DOHH2 (cell line): ENCODE measurements around the gene CEBPG.

Experiments used
- H3F3A ChIP-seq: fragments of 200-600 bp; sonication (generic), shearing (Covaris generic); 2 replicates; pipeline ENCODE4 v1.6.0; 2016; ENCODE audit warnings: antibody characterized with exemption, mild to moderate bottlenecking; ENCODE audit not compliant: control insufficient read depth, insufficient read depth
- H3K27ac ChIP-seq: fragments of 200-600 bp; sonication (generic); 2 replicates; pipeline ENCODE4 v1.5.1; 2014; ENCODE audit warnings: low read depth, mild to moderate bottlenecking, low read length, moderate library complexity
- H3K27me3 ChIP-seq: fragments of 200-600 bp; sonication (generic); 2 replicates; pipeline ENCODE4 v1.6.1; 2014; ENCODE audit warnings: mild to moderate bottlenecking, low read length, mixed read lengths; ENCODE audit not compliant: control insufficient read depth
- H3K36me3 ChIP-seq: fragments of 200-600 bp; sonication (generic); 2 replicates; pipeline ENCODE4 v1.6.1; 2014; ENCODE audit warnings: mild to moderate bottlenecking, low read length, moderate library complexity, mixed read lengths; ENCODE audit not compliant: control insufficient read depth
- H3K4me1 ChIP-seq: fragments of 200-600 bp; sonication (generic); 2 replicates; pipeline ENCODE4 v1.6.1; 2014; ENCODE audit warnings: mild to moderate bottlenecking, low read length, mixed read lengths; ENCODE audit not compliant: control insufficient read depth
- H3K4me2 ChIP-seq: fragments of 200-600 bp; sonication (generic); 2 replicates; pipeline ENCODE4 v1.6.0; 2014; ENCODE audit warnings: mild to moderate bottlenecking, low read length, moderate library complexity
- H3K4me3 ChIP-seq: fragments of 200-600 bp; sonication (generic); 2 replicates; pipeline ENCODE4 v1.5.1; 2014; ENCODE audit warnings: mild to moderate bottlenecking, low read length, mixed read lengths
- H3K79me2 ChIP-seq: fragments of 200-600 bp; sonication (generic); 2 replicates; pipeline ENCODE4 v1.6.1; 2014; ENCODE audit warnings: mild to moderate bottlenecking, low read length, mixed read lengths; ENCODE audit not compliant: control insufficient read depth
- H3K9me2 ChIP-seq: fragments of 200-600 bp; sonication (generic); replicated peaks from 2 replicates; pipeline ENCODE4 v1.6.1; 2014; ENCODE audit warnings: mild to moderate bottlenecking, low read length, mixed read lengths; ENCODE audit not compliant: control insufficient read depth
- H3K9me3 ChIP-seq: fragments of 200-600 bp; sonication (generic); 2 replicates; pipeline ENCODE4 v1.6.1; 2014; ENCODE audit warnings: antibody characterized with exemption, low read length, mixed read lengths; ENCODE audit not compliant: control insufficient read depth, insufficient read depth
- H4K20me1 ChIP-seq: fragments of 200-600 bp; sonication (generic); 2 replicates; pipeline ENCODE4 v1.6.0; 2014; ENCODE audit warnings: low read depth, mild to moderate bottlenecking, antibody characterized with exemption, low read length, moderate library complexity; ENCODE audit not compliant: control insufficient read depth, insufficient read depth
- EZH2phosphoT487 ChIP-seq: fragments of 200-600 bp; sonication (generic); IDR thresholded peaks from 2 replicates; pipeline ENCODE4 v1.6.1; 2017; ENCODE audit warnings: borderline replicate concordance, mild to moderate bottlenecking, antibody characterized with exemption, low read length, moderate library complexity, mixed read lengths
- TF ChIP-seq, protein P1 (sequence below): fragments of 200-600 bp; sonication (generic); IDR thresholded peaks from one replicate; pipeline ENCODE4 v1.5.1; 2014; ENCODE audit warnings: antibody characterized with exemption, mild to moderate bottlenecking, low read depth, low read length; ENCODE audit not compliant: poor library complexity, severe bottlenecking

Gene CEBPG

GRCh38 chr19:33375156-33375836 is 1.8 kb downstream of the CEBPG start:
- Histone ChIP-seq H3F3A (peaks cover 5% of the 10 kb centered on the region; the same call in 1 of the 2 replicates), H3K27ac (no peak overlapping the region), H3K4me2 (peak overlapping the region; percentile 91), H3K9me3 (no peaks in the 10 kb centered on the region), H3K79me2 (peaks cover 63% of the 10 kb centered on the region), H3K9me2 (no peaks in the 10 kb centered on the region), H3K27me3 (peaks cover 6% of the 10 kb centered on the region), H3K4me3 (peak overlapping the region; percentile 97), H3K4me1 (peaks cover 40% of the 10 kb centered on the region), H4K20me1 (peaks cover 59% of the 10 kb centered on the region), H3K36me3 (peaks cover 48% of the 10 kb centered on the region)
- TF ChIP-seq, protein P1, sequence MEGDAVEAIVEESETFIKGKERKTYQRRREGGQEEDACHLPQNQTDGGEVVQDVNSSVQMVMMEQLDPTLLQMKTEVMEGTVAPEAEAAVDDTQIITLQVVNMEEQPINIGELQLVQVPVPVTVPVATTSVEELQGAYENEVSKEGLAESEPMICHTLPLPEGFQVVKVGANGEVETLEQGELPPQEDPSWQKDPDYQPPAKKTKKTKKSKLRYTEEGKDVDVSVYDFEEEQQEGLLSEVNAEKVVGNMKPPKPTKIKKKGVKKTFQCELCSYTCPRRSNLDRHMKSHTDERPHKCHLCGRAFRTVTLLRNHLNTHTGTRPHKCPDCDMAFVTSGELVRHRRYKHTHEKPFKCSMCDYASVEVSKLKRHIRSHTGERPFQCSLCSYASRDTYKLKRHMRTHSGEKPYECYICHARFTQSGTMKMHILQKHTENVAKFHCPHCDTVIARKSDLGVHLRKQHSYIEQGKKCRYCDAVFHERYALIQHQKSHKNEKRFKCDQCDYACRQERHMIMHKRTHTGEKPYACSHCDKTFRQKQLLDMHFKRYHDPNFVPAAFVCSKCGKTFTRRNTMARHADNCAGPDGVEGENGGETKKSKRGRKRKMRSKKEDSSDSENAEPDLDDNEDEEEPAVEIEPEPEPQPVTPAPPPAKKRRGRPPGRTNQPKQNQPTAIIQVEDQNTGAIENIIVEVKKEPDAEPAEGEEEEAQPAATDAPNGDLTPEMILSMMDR, result no peak
- no peak for TF ChIP-seq EZH2phosphoT487

DNA sequence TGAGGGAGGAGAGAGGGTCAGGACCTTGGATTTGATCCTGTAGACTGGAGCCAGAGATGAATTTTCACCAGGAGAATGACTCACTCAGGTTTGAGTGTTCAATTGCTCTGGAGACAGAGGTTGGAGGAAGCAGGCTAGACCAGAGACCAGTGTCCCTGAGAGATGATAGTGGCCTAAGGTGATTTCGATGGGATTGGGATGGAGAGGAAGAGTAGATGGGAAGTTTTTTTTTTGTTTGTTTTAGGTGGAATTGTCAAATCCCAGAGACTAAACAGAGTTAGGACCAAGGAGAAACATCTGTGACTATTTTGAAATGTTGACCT is 2.3 kb downstream of the CEBPG start:
- Histone ChIP-seq H4K20me1 (peaks cover 63% of the 10 kb centered on the region), H3K27ac (no peak overlapping the region), H3K4me2 (peak overlapping the region; percentile 91), H3K36me3 (peaks cover 53% of the 10 kb centered on the region), H3K79me2 (peaks cover 68% of the 10 kb centered on the region), H3K4me3 (peak overlapping the region; percentile 97; the same call in 1 of the 2 replicates), H3F3A (peaks cover 7% of the 10 kb centered on the region; the same call in 1 of the 2 replicates), H3K4me1 (peaks cover 40% of the 10 kb centered on the region), H3K27me3 (peaks cover 2% of the 10 kb centered on the region; the same call in 1 of the 2 replicates), H3K9me3 (no peaks in the 10 kb centered on the region), H3K9me2 (no peaks in the 10 kb centered on the region)
- no peak for TF ChIP-seq EZH2phosphoT487
- TF ChIP-seq, protein P1, result no peak

GRCh38 chr19:33376423-33376822 is 2.9 kb downstream of the CEBPG start:
- Histone ChIP-seq H3K27ac (no peak overlapping the region), H3K4me2 (peak overlapping the region; percentile 91), H4K20me1 (peaks cover 69% of the 10 kb centered on the region)

More at GRCh38 chr19:33376423-33376822, 2.9 kb downstream of the CEBPG start:
- H3K4me1 ChIP-seq, result peaks cover 40% of the 10 kb centered on the region
- H3F3A ChIP-seq, result peaks cover 8% of the 10 kb centered on the region; the same call in 1 of the 2 replicates
- peaks cover 2% of the 10 kb centered on the region; the same call in 1 of the 2 replicates for H3K27me3 ChIP-seq
- peaks cover 75% of the 10 kb centered on the region for H3K79me2 ChIP-seq
- H3K9me2 ChIP-seq, result no peaks in the 10 kb centered on the region
- H3K9me3 ChIP-seq, result no peaks in the 10 kb centered on the region
- H3K4me3 ChIP-seq, result no peak overlapping the region
- peaks cover 59% of the 10 kb centered on the region for H3K36me3 ChIP-seq
- no peak for TF ChIP-seq EZH2phosphoT487
- TF ChIP-seq, protein P1, result no peak
